Activated CD4-positive, alpha-beta memory T cell treated with anti-CD3 and anti-CD28 coated beads, Interleukin-2, amount 10 ng/mL, durations not matched to agents 7 days and 5 days (primary cell): ENCODE results near the gene PDX1. TPM values are rescaled to one million over a fixed set of nuclear protein-coding genes. Genes with fewer than 3 reads are reported as not detected.

ENCODE experiments used
- CTCF ChIA-PET: fragments of 350-600 bp; sonication (Branson Sonifier 250); formaldehyde crosslinking; loops from one replicate; lab custom pipeline; 2021; ENCODE audit warnings: antibody characterized with exemption, inconsistent platforms; lab: Charles Lee
- POLR2A ChIA-PET: fragments of 350-600 bp; sonication (Branson Sonifier 250); formaldehyde crosslinking; loops from one replicate; lab custom pipeline; 2021; ENCODE audit warnings: antibody characterized with exemption; lab: Charles Lee
- DNase-seq: peaks from one replicate; pipeline ENCODE4 v3.0.0-alpha.2; 2020
- H3K27ac Mint-ChIP-seq: one replicate; pipeline ENCODE4 v1.8.0; 2021; ENCODE audit warnings: mild to moderate bottlenecking, mixed read lengths
- H3K27me3 Mint-ChIP-seq: one replicate; pipeline ENCODE4 v1.8.0; 2021; ENCODE audit warnings: mixed read lengths
- H3K36me3 Mint-ChIP-seq: one replicate; pipeline ENCODE4 v1.8.0; 2021; ENCODE audit warnings: low read depth, mixed read lengths
- H3K4me1 Mint-ChIP-seq: one replicate; pipeline ENCODE4 v1.8.0; 2021; ENCODE audit warnings: mixed read lengths
- H3K4me3 Mint-ChIP-seq: one replicate; pipeline ENCODE4 v1.8.0; 2021; ENCODE audit warnings: mild to moderate bottlenecking, mixed read lengths
- H3K9me3 Mint-ChIP-seq: one replicate; pipeline ENCODE4 v1.8.0; 2021; ENCODE audit warnings: mixed read lengths
- total RNA-seq, 2 experiments: library from RNA; stranded (reverse); gene quantifications; one replicate each; pipeline ENCODE4 v1.2.3, GENCODE V29; 2021

Gene PDX1
- total RNA-seq, 2 experiments from 2014 or later, result not detected

GRCh38 chr13:27971776-27972477 is 52.1 kb downstream of the PDX1 start:
- no peaks in the 10 kb centered on the region for H3K9me3 Mint-ChIP-seq
- H3K4me3 Mint-ChIP-seq, result no peak overlapping the region
- H3K27ac Mint-ChIP-seq, result no peak overlapping the region
- H3K4me1 Mint-ChIP-seq, result peaks cover 19% of the 10 kb centered on the region
- no peak for DNase-seq
- CTCF ChIA-PET, result interaction anchor here (1.0 to 1.7 kb wide), 3 partner anchors 11 to 145 kb away, joined by 3 to 5 read pairs (median 5); no protein-coding TSS in a partner anchor
- peaks cover 79% of the 10 kb centered on the region for H3K27me3 Mint-ChIP-seq
- peaks cover 3% of the 10 kb centered on the region for H3K36me3 Mint-ChIP-seq
- POLR2A ChIA-PET, result interaction anchor here (1.0 kb wide), 1 partner anchor 48 kb away, joined by 3 read pairs; no protein-coding TSS in a partner anchor

DNA sequence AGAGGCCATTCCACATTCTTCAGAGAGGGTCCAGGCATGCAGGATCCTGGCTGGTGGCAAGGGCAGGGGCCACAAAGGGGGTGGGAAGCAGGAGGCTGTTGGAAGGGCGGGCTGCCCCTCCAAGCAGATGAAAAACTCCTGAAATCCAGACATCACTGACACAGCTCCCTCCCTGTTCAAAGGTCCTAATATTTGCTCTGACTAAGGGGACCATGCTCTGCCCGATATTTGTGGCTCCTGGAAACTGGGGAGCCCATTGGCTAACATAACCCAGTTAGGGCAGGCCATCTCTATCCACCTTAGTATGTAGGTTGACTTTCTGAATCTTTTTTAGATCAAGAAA is 52.6 kb downstream of the PDX1 start:
- Mint-ChIP-seq H3K36me3 (peaks cover 3% of the 10 kb centered on the region), H3K4me3 (no peak overlapping the region), H3K27ac (no peak overlapping the region), H3K9me3 (no peaks in the 10 kb centered on the region), H3K27me3 (peaks cover 79% of the 10 kb centered on the region), H3K4me1 (peaks cover 19% of the 10 kb centered on the region)
- ChIA-PET CTCF (interaction anchor here (1.7 to 2.5 kb wide), 2 partner anchors 14 to 146 kb away, joined by 5 to 7 read pairs; no protein-coding TSS in a partner anchor), POLR2A (interaction anchor here (1.0 kb wide), 1 partner anchor 48 kb away, joined by 3 read pairs; no protein-coding TSS in a partner anchor)
- DNase-seq, result no peak

DNA sequence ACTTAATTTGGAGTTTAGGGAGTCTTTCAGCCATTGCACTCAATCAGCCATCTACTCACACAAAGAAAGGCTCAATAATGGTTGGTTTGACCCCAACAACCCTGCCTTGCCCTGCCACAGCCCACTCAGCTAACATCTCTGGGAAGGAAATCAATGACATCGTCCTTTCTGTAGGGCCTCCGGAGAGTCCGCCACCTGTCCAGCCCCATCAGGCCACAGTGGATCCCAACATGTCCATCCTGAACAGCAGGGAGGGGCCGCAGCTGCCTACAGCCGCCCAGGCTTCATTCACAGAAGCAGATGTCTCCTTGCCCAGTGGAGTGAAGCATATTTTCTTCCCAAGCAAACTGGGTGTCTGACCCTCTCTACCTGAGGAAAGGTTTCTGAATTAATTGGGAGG is 53.5 kb downstream of the PDX1 start:
- DNase-seq, result no peak
- Mint-ChIP-seq H3K27me3 (peaks cover 76% of the 10 kb centered on the region), H3K36me3 (peaks cover 3% of the 10 kb centered on the region), H3K9me3 (no peaks in the 10 kb centered on the region), H3K4me3 (no peak overlapping the region), H3K27ac (no peak overlapping the region), H3K4me1 (peaks cover 21% of the 10 kb centered on the region)
- POLR2A ChIA-PET, result no interaction called here
- CTCF ChIA-PET, result interaction anchor here (1.7 to 2.5 kb wide), 2 partner anchors 15 to 147 kb away, joined by 5 to 7 read pairs; no protein-coding TSS in a partner anchor

DNA sequence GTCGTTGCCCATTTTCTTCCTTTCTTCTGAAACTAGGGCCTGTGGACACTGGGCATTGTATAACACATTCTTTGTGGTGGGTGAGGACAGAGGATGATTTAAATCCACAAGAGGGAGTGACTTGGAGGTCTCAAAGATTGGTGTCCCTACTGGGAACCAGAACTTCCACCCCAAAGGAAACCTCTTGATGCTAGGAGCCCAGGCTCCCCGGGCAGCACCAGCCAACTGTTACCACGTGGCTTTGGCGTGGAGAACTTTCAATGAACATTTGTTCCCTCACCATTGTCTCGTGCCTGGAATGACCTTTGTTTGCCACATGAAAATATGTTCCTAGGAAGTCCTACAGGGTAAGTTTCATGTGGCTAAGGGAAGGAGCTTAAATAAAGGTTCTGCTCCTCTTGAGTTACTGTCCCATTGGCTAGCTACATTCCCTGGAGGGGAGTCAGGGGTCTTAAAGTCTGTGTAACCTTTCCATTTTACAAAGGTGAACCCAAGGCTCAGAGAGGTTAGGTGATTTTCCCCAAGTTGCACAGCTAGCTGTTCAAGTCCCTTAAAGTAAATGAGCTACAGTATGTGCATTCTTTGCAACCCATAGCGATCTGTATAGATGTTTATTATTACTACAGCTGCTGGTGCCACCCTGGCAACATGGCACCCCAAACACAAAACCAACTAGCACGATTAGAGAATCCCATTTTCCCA is 54.3 kb downstream of the PDX1 start:
- POLR2A ChIA-PET, result no interaction called here
- CTCF ChIA-PET, result interaction anchor here (0.8 to 2.5 kb wide), 3 partner anchors 16 to 148 kb away, joined by 3 to 7 read pairs (median 7); no protein-coding TSS in a partner anchor
- DNase-seq, result peak; percentile 5
- Mint-ChIP-seq H3K36me3 (peaks cover 3% of the 10 kb centered on the region), H3K4me3 (no peak overlapping the region), H3K4me1 (peaks cover 23% of the 10 kb centered on the region), H3K27me3 (peaks cover 80% of the 10 kb centered on the region), H3K27ac (no peak overlapping the region), H3K9me3 (no peaks in the 10 kb centered on the region)

Other genes with a start within 250 kb of the PDX1 start
- gene GSX1, start 127.5 kb upstream of the PDX1 start, total RNA-seq, result not detected
- not detected for gene CDX2, start 49.3 kb downstream of the PDX1 start, total RNA-seq
- gene URAD, start 68.7 kb downstream of the PDX1 start, total RNA-seq, result not detected
- not detected for gene FLT3, start 180.6 kb downstream of the PDX1 start, total RNA-seq
- 10 to 100 TPM; 37.7 to 40.1 TPM for gene PAN3, start 218.5 kb downstream of the PDX1 start, total RNA-seq